H1 (cell line): ENCODE measurements around the gene ACTC1. TPM values are rescaled to one million over a fixed set of nuclear protein-coding genes. Genes with fewer than 3 reads are reported as not detected.

Experiments
- EZH2 ChIP-seq: fragments of 200-600 bp; sonication (generic); IDR thresholded peaks from 2 replicates; pipeline ENCODE4 v1.7.1; 2012; ENCODE audit warnings: low read depth, mild to moderate bottlenecking, moderate library complexity, low read length, inconsistent platforms; ENCODE audit not compliant: severe bottlenecking
- POLR2AphosphoS5 ChIP-seq: IDR thresholded peaks from 2 replicates; pipeline ENCODE4 v1.6.1; 2011; ENCODE audit warnings: low read depth, low read length
- SP1 ChIP-seq: IDR thresholded peaks from 2 replicates; pipeline ENCODE4 v1.6.1; 2011; ENCODE audit warnings: low read depth, low read length
- polyA plus RNA-seq, 7 experiments: library from polyadenylated mRNA; depleted of rRNA in 3 of 7; stranded (reverse) in 5 of 7; unstranded in 2 of 7; fragments of >200 nt in 5 of 7; fragments of 200-250 nt in 2 of 7; gene quantifications; 1 replicate in 5 of 7; 2 replicates in 1 of 7; 4 replicates in 1 of 7; pipeline versions ENCODE4 v1.2.1 to v1.2.3, GENCODE V29; 2011 to 2013; ENCODE audit warnings: missing spikeins in 2 of 7, mixed read lengths in 2 of 7
- total RNA-seq: library from RNA; stranded (reverse); fragmentation: NEBNext Ultra II Directional; extraction: Animal tissue kit (Norgen Biotek cat#: 25700); gene quantifications from 2 replicates; pipeline ENCODE4 v1.2.1, GENCODE V29; 2021

Gene ACTC1
- total and polyA plus RNA-seq, 2 of the 8 experiments (the other 6 are each of a cell fraction or from before 2014, with no cell fraction given) = 37.6 to 90.0 TPM

DNA sequence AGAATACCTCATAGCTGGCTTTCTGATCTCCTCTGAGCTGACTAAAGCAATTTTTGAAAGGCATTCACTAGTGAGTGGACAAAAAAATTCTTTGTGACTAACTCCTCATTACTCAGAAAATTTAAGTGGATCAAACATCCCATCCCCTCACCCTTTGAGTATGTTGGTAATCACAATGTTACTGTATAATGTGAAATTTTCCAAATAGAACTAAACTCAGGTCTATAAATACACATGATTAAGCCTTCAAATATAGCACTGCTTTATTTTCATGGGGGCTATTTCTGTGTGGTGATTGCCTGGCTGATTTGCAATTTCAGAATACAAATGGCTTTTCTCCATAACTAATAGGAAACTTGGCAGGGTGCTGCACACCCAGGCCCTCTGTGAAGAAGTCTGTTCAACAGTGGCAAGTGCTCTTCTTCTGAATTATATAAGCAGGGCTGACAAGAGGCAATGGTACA is 45.9 kb upstream of the ACTC1 start (continued):
- TF ChIP-seq EZH2 (no peak), SP1 (no peak), POLR2AphosphoS5 (no peak)
